ENCODE results near the gene RS1. TPM values are rescaled to one million over a fixed set of nuclear protein-coding genes. Genes with fewer than 3 reads are reported as not detected.

RS1 gene
- total and polyA plus RNA-seq, 10 of the 15 experiments (the other 5 are each of a cell fraction or from before 2014, with no cell fraction given), result 0.04 to 0.26 TPM; not detected in 8

GRCh38 chrX:18620349-18620748 is 51.6 kb downstream of the RS1 start (continued):
- TF ChIP-seq SPI1 (IDR thresholded peaks at IDR 0.05; ENCODE audit: borderline replicate concordance, insufficient read depth, low read depth, low read length), result no peak
- no peak for TF ChIP-seq HDAC2 (IDR thresholded peaks at IDR 0.05)
- peak; percentile 52 for TF ChIP-seq MEF2B (IDR thresholded peaks at IDR 0.05; ENCODE audit: partially characterized antibody, poor library complexity, severe bottlenecking)
- peak; percentile 54; the same call in 1 of the 2 replicates for TF ChIP-seq PAX5 (IDR thresholded peaks at IDR 0.05; ENCODE audit: borderline replicate concordance, low read depth, low read length)
- no peak for TF ChIP-seq HCFC1 (IDR thresholded peaks at IDR 0.05; ENCODE audit: low read length)
- TF ChIP-seq EGR1 (IDR thresholded peaks at IDR 0.05; ENCODE audit: borderline replicate concordance in 1 of 2, low read depth in 2 of 2, low read length in 2 of 2), result no peak
- no peak for TF ChIP-seq NFYB (IDR thresholded peaks at IDR 0.05; ENCODE audit: insufficient read depth, low read depth, low read length)
- no peak for TF ChIP-seq SREBF2 (IDR thresholded peaks at IDR 0.05; ENCODE audit: low read length)
- TF ChIP-seq ZNF592 (IDR thresholded peaks at IDR 0.05), result no peak
- TF ChIP-seq MAX (IDR thresholded peaks at IDR 0.05; ENCODE audit: low read depth, low read length), result no peak
- no peak for TF ChIP-seq CUX1 (IDR thresholded peaks at IDR 0.05; ENCODE audit: insufficient replicate concordance, low read depth, low read length)
- TF ChIP-seq PBX3 (IDR thresholded peaks at IDR 0.05; ENCODE audit: insufficient replicate concordance, low read depth, low read length), result no peak
- no peak for TF ChIP-seq ZBTB40 (IDR thresholded peaks at IDR 0.05; ENCODE audit: borderline replicate concordance)
- no peak for TF ChIP-seq FOXK2 (IDR thresholded peaks at IDR 0.05)
- no peak for TF ChIP-seq FOXM1 (IDR thresholded peaks at IDR 0.05; ENCODE audit: low read depth, low read length)

Measured in GM12878 (cell line).